K562 (cell line): ENCODE data around the gene TOR1AIP1. TPM values are rescaled to one million over a fixed set of nuclear protein-coding genes. Genes with fewer than 3 reads are reported as not detected.

Experiments
- ATAC-seq: fragments of 200-7000 bp; cut with Tn5 transposase; 3 replicates; pipeline ENCODE4 v1.9.1; 2020; ENCODE audit warnings: moderate library complexity
- BruUV-seq: library from RNA; stranded (reverse); fragments of 400-500 nt; replicated peaks from 2 replicates; lab custom pipeline; 2021; lab: Mats Ljungman, UMichigan
- CTCF ChIA-PET: fragments of 300-600 bp; formaldehyde crosslinking; extraction: SDS; loops from one replicate; lab custom pipeline; 2021; ENCODE audit warnings: low intra/inter-chr PET ratio; lab: Yijun Ruan, JAX
- POLR2A ChIA-PET: fragments of 300-600, 350-650 bp; sonication (Branson Sonifier 250); formaldehyde crosslinking; extraction: SDS; loops from one replicate; lab custom pipeline; 2021; ENCODE audit warnings: antibody characterized with exemption, inconsistent platforms; lab: Yijun Ruan, JAX
- DNase-seq, 4 experiments: peaks; one replicate each; pipeline versions ENCODE4 v3.0.0 to v3.0.0-alpha.2; 2011 to 2018; ENCODE audit warnings: low spot score in 3 of 4, mixed read lengths in 3 of 4; ENCODE audit errors: extremely low read depth in 1 of 4
- FAIRE-seq: peaks from 2 replicates; lab custom pipeline; 2011; peaks lifted over from hg19 to GRCh38; lab: Jason Lieb, UNC
- H2AFZ ChIP-seq: 2 replicates; pipeline ENCODE4 v1.6.0; 2011; ENCODE audit warnings: low read depth, low read length, control low read depth, inconsistent platforms
- H3K27ac ChIP-seq: fragments of 200-600 bp; 3 replicates; pipeline ENCODE4 v1.8.0; 2011; ENCODE audit warnings: low read depth, mild to moderate bottlenecking, control low read depth, inconsistent platforms, low read length, moderate library complexity, mixed read lengths; ENCODE audit errors: extremely low read depth
- H3K27me3 ChIP-seq, 2 experiments: fragments of 300-600 bp in 1 of 2; 2 replicates in 1 of 2; 3 replicates in 1 of 2; pipeline versions ENCODE4 v1.6.0 to v1.8.0; 2011; ENCODE audit warnings: inconsistent platforms in 2 of 2, low read length in 2 of 2, mild to moderate bottlenecking in 1 of 2, mixed read lengths in 1 of 2, moderate library complexity in 1 of 2; ENCODE audit not compliant: control insufficient read depth in 2 of 2, insufficient read depth in 2 of 2
- H3K36me3 ChIP-seq: fragments of 300-600 bp; 3 replicates; pipeline ENCODE4 v1.8.0; 2011; ENCODE audit warnings: mild to moderate bottlenecking, low read length, inconsistent platforms; ENCODE audit not compliant: control insufficient read depth, insufficient read depth
- H3K4me1 ChIP-seq, 2 experiments: fragments of 200-600 bp in 1 of 2; replicated peaks in 1 of 2; 2 replicates in 1 of 2; 3 replicates in 1 of 2; pipeline versions ENCODE4 v1.5.1 to v1.8.0; 2011; ENCODE audit warnings: inconsistent platforms in 2 of 2, low read length in 2 of 2, mild to moderate bottlenecking in 1 of 2, mixed read lengths in 1 of 2, moderate library complexity in 1 of 2; ENCODE audit not compliant: control insufficient read depth in 2 of 2, insufficient read depth in 2 of 2
- H3K4me2 ChIP-seq: 2 replicates; pipeline ENCODE4 v1.6.1; 2011; ENCODE audit warnings: low read length, control low read depth, inconsistent platforms, mixed read lengths; ENCODE audit not compliant: insufficient read depth
- H3K4me3 ChIP-seq: fragments of 200-600 bp; sonication (generic), shearing (Covaris generic); 2 replicates; pipeline ENCODE4 v1.5.1; 2016; ENCODE audit warnings: control low read depth, inconsistent platforms
- H3K79me2 ChIP-seq: fragments of 200-600 bp; 3 replicates; pipeline ENCODE4 v1.8.0; 2011; ENCODE audit warnings: low read length, inconsistent platforms; ENCODE audit not compliant: control insufficient read depth, insufficient read depth
- H3K9ac ChIP-seq, 2 experiments: 2 replicates each; pipeline versions ENCODE4 v1.6.0 to v1.6.1; 2011; ENCODE audit warnings: low read depth in 2 of 2, low read length in 2 of 2, control low read depth in 1 of 2, inconsistent platforms in 1 of 2, mild to moderate bottlenecking in 1 of 2, mixed read lengths in 1 of 2; ENCODE audit not compliant: insufficient read depth in 1 of 2
- H3K9me1 ChIP-seq: one replicate; pipeline ENCODE4 v1.6.0; 2011; ENCODE audit warnings: inconsistent platforms, mild to moderate bottlenecking, low read length, moderate library complexity; ENCODE audit not compliant: control insufficient read depth, insufficient read depth
- H3K9me3 ChIP-seq: replicated peaks from 2 replicates; pipeline ENCODE4 v1.5.1; 2011; ENCODE audit warnings: low read depth, low read length, inconsistent platforms; ENCODE audit not compliant: control insufficient read depth, insufficient read depth
- H4K20me1 ChIP-seq: replicated peaks from 2 replicates; pipeline ENCODE4 v1.6.1; 2011; ENCODE audit warnings: low read length, inconsistent platforms, mixed read lengths; ENCODE audit not compliant: control insufficient read depth, insufficient read depth
- CHAMP1 ChIP-seq: fragments of 450-650 bp; IDR thresholded peaks from 2 replicates; pipeline ENCODE4 v1.6.1; 2016; ENCODE audit warnings: mild to moderate bottlenecking
- ETV6 ChIP-seq, 3 experiments: fragments of 150-350 bp in 1 of 3; sonication (generic) in 1 of 3; formaldehyde crosslinking in 1 of 3; IDR thresholded peaks; 2 replicates each; pipeline versions ENCODE4 v1.6.1 to v1.8.0; 2014 to 2022; ENCODE audit warnings: borderline replicate concordance in 2 of 3, low read depth in 2 of 3, antibody characterized with exemption in 1 of 3, low read length in 1 of 3, mild to moderate bottlenecking in 1 of 3, missing genetic modification reagents in 1 of 3
- HMG20A ChIP-seq: fragments of 450-650 bp; formaldehyde crosslinking; conservative IDR thresholded peaks from 2 replicates; pipeline ENCODE4 v1.4.0; 2020; ENCODE audit warnings: mild to moderate bottlenecking, mixed read lengths
- IFI16 ChIP-seq: fragments of 250-450 bp; sonication (Bioruptor Pico); IDR thresholded peaks from 2 replicates; pipeline ENCODE4 v2.1.2; 2022; ENCODE audit warnings: mild to moderate bottlenecking, inconsistent platforms
- MEF2A ChIP-seq: IDR thresholded peaks from 2 replicates; pipeline ENCODE4 v1.6.1; 2011; ENCODE audit warnings: low read depth, mild to moderate bottlenecking, low read length, moderate library complexity; ENCODE audit not compliant: control insufficient read depth
- RREB1 ChIP-seq: fragments of 250-450 bp; sonication (Bioruptor Pico); IDR thresholded peaks from 2 replicates; pipeline ENCODE4 v1.4.0; 2020
- WGBS: fragments of 100-300 bp; shearing (Covaris generic); methylation state at CpG from one replicate; pipeline ENCODE4 v1.1.6; 2016; ENCODE audit warnings: low coverage, mixed read lengths; ENCODE audit not compliant: insufficient coverage; ENCODE audit errors: missing lambda C conversion rate; 5-methylcytosine and 5-hydroxymethylcytosine counted together
- in situ Hi-C: fragments of 300-500 bp; cut with MboI; formaldehyde crosslinking; loops from 4 replicates; pipeline ENCODE4 v1.15.0; 2018; ENCODE audit warnings: inconsistent platforms, mixed read lengths
- intact Hi-C: fragments of 100-400 bp; cut with micrococcal nuclease; formaldehyde crosslinking; loops from 2 replicates; pipeline ENCODE4 v1.14.2; 2022
- polyA plus RNA-seq, 8 experiments: library from polyadenylated mRNA; depleted of rRNA in 4 of 8; stranded (reverse) in 5 of 8; unstranded in 3 of 8; fragments of >200 nt; fragmentation: Nextera tagmentation in 2 of 8; fragmentation: Illumina TruSeq in 1 of 8; extraction: Ambion mirVana in 2 of 8; extraction: Trizol in 1 of 8; gene quantifications; 2 replicates each; pipeline versions ENCODE4 v1.2.1 to v1.2.3, GENCODE V29; 2011 to 2014; ENCODE audit warnings: inconsistent platforms in 1 of 8, missing spikeins in 1 of 8
- total RNA-seq, 7 experiments: library from RNA; depleted of rRNA in 6 of 7; stranded (reverse); fragments of >200 nt in 6 of 7; fragmentation: Illumina TruSeq in 2 of 7; extraction: Trizol in 2 of 7; gene quantifications; 2 replicates each; pipeline versions ENCODE4 v1.2.1 to v1.2.3, GENCODE V29; 2011 to 2021; ENCODE audit warnings: low replicate concordance in 1 of 7
- TF ChIP-seq, protein P1 (sequence below): sonication (generic); formaldehyde crosslinking; IDR thresholded peaks from 2 replicates; pipeline ENCODE4 v1.9.0; 2022; ENCODE audit warnings: mild to moderate bottlenecking, missing genetic modification reagents
- TF ChIP-seq, protein P2 (sequence below): sonication (generic); formaldehyde crosslinking; IDR thresholded peaks from 2 replicates; pipeline ENCODE4 v1.8.1; 2022; ENCODE audit warnings: missing genetic modification reagents

The TOR1AIP1 gene
- total and polyA plus RNA-seq, 9 of the 15 experiments (the other 6 are each of a cell fraction or from before 2014, with no cell fraction given) = 18.1 to 46.9 (median 35.5) TPM

GRCh38 chr1:179881642-179882252, 338 bp upstream of the TOR1AIP1 start:
- no peaks in the 10 kb centered on the region for H3K27me3 ChIP-seq
- FAIRE-seq = no peak
- H3K4me1 ChIP-seq = peaks cover 12% of the 10 kb centered on the region in 2 experiments; a peak in 4 of 5 replicates
- ChIA-PET POLR2A (interaction anchor here (0.6 to 2.1 kb wide), 20 partner anchors 12 to 1645 kb away, joined by 3 to 15 read pairs (median 4); partner anchors contain the start of gene CEP350), CTCF (interaction anchor here (0.8 kb wide), 1 partner anchor 72 kb away, joined by 4 read pairs; no protein-coding TSS in a partner anchor)
- in situ Hi-C loops = no loop called here
- TSS peak; percentile 65 for BruUV-seq
- DNase-seq = peak in 2 of 4 experiments; percentile 73 to 88
- H3K4me3 ChIP-seq = peak overlapping the region; percentile 87
- peak overlapping the region; percentile 98 for H3K27ac ChIP-seq
- peaks cover 27% of the 10 kb centered on the region; the same call in 2 of the 3 replicates for H3K36me3 ChIP-seq
- peaks cover 63% of the 10 kb centered on the region for H3K79me2 ChIP-seq
- H3K4me2 ChIP-seq = peak overlapping the region; percentile 98
- WGBS = under 1% methylated on average over 19 of the region's 22 CpGs
- H3K9ac ChIP-seq = peak overlapping the region; percentile 97 to 98
- H3K9me1 ChIP-seq = no peaks in the 10 kb centered on the region
- peak; percentile 59 for ATAC-seq
- no peaks in the 10 kb centered on the region for H3K9me3 ChIP-seq
- intact Hi-C loops = loop anchor here (2.0 to 10.0 kb wide), 2 partner anchors 73 to 173 kb away; partner anchors contain the start of gene CEP350
- H2AFZ ChIP-seq = peak overlapping the region; percentile 98
- H4K20me1 ChIP-seq = no peaks in the 10 kb centered on the region
- peak; percentile 3; the same call in 1 of the 2 replicates for TF ChIP-seq HMG20A (CRISPR knock-in tag)
- TF ChIP-seq IFI16 (CRISPR knock-in tag) = 0 out of 2 replicates have a peak, but pooled peaks have one; percentile 44
- no peak for TF ChIP-seq MEF2A
- TF ChIP-seq, protein P1, sequence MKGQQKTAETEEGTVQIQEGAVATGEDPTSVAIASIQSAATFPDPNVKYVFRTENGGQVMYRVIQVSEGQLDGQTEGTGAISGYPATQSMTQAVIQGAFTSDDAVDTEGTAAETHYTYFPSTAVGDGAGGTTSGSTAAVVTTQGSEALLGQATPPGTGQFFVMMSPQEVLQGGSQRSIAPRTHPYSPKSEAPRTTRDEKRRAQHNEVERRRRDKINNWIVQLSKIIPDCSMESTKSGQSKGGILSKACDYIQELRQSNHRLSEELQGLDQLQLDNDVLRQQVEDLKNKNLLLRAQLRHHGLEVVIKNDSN = peak; percentile 67
- TF ChIP-seq ETV6 (IDR thresholded peaks at IDR 0.05; ENCODE audit: borderline replicate concordance in 1 of 2, low read depth in 2 of 2, low read length in 1 of 2) = no peak
- TF ChIP-seq ETV6 (CRISPR knock-in tag; IDR thresholded peaks at IDR 0.05; ENCODE audit: borderline replicate concordance) = 0 out of 2 replicates have a peak, but pooled peaks have one; percentile 79
- TF ChIP-seq, protein P2, sequence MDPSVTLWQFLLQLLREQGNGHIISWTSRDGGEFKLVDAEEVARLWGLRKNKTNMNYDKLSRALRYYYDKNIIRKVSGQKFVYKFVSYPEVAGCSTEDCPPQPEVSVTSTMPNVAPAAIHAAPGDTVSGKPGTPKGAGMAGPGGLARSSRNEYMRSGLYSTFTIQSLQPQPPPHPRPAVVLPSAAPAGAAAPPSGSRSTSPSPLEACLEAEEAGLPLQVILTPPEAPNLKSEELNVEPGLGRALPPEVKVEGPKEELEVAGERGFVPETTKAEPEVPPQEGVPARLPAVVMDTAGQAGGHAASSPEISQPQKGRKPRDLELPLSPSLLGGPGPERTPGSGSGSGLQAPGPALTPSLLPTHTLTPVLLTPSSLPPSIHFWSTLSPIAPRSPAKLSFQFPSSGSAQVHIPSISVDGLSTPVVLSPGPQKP = no peak
- 0 out of 2 replicates have a peak, but pooled peaks have one; percentile 76 for TF ChIP-seq RREB1 (CRISPR knock-in tag)
- 0 out of 2 replicates have a peak, but pooled peaks have one; percentile 1 for TF ChIP-seq CHAMP1
